ENCODE data around the gene CEACAM4. TPM values are rescaled to one million over a fixed set of nuclear protein-coding genes. Genes with fewer than 3 reads are reported as not detected.

CEACAM4 gene
- total and polyA plus RNA-seq, 9 of the 15 experiments (the other 6 are each of a cell fraction or from before 2014, with no cell fraction given), result not detected

DNA sequence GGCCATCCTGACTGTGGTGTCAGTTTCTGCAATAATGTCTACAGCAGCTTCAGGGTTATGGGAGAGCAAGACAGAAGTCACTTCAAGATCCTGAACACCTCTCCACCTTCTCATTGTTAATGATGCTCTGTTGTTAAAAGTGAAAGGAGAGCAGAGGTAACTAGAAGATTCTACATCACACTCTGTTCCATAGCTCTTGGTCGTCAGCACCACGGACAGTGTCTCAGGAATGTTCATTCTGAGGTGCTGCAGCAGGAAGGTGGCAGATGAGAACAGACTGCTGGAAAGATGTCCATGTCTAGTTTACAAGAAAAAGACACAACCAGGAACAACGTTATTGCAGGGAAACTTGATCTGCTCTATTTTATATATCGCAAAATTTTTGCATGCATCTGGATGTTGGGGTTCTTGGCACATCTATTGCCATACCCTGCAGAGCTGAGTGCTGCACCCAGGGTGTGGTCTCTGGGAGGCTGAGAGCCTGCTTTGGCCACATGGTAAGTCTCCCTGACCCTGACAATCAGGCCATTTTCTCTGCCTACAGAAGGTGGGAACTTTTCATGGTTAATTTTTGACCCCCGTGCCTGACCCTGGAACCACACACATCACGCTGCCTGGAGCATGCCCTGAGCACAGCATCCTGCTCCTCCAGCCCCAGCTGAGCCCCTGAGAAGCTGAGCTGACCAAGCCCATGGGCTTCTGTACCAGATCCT is 38.2 kb downstream of the CEACAM4 start (continued):
- TF ChIP-seq, protein P1, sequence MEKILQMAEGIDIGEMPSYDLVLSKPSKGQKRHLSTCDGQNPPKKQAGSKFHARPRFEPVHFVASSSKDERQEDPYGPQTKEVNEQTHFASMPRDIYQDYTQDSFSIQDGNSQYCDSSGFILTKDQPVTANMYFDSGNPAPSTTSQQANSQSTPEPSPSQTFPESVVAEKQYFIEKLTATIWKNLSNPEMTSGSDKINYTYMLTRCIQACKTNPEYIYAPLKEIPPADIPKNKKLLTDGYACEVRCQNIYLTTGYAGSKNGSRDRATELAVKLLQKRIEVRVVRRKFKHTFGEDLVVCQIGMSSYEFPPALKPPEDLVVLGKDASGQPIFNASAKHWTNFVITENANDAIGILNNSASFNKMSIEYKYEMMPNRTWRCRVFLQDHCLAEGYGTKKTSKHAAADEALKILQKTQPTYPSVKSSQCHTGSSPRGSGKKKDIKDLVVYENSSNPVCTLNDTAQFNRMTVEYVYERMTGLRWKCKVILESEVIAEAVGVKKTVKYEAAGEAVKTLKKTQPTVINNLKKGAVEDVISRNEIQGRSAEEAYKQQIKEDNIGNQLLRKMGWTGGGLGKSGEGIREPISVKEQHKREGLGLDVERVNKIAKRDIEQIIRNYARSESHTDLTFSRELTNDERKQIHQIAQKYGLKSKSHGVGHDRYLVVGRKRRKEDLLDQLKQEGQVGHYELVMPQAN (IDR thresholded peaks at IDR 0.05; ENCODE audit: borderline replicate concordance), result no peak
- TF ChIP-seq, protein P2, sequence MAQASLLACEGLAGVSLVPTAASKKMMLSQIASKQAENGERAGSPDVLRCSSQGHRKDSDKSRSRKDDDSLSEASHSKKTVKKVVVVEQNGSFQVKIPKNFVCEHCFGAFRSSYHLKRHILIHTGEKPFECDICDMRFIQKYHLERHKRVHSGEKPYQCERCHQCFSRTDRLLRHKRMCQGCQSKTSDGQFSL (CRISPR knock-in tag; IDR thresholded peaks at IDR 0.05), result no peak
- TF ChIP-seq, protein P2 (tag; IDR thresholded peaks at IDR 0.05), result no peak
- TF ChIP-seq PHB (CRISPR knock-in tag; IDR thresholded peaks at IDR 0.05) (no peak), ZNF699 (CRISPR knock-in tag; IDR thresholded peaks at IDR 0.05; ENCODE audit: insufficient replicate concordance) (no peak), HDAC2 (IDR thresholded peaks at IDR 0.05) (no peak), MIER1 (IDR thresholded peaks at IDR 0.05; ENCODE audit: low read depth) (peak; percentile 85), SAP30 (IDR thresholded peaks at IDR 0.05; ENCODE audit: borderline replicate concordance, insufficient read depth, low read depth, low read length, poor library complexity, severe bottlenecking) (no peak), MAFK (IDR thresholded peaks at IDR 0.05; ENCODE audit: low read length) (no peak), ZNF253 (CRISPR knock-in tag; conservative IDR thresholded peaks at IDR 0.05) (no peak), ZNF707 (CRISPR knock-in tag; conservative IDR thresholded peaks at IDR 0.05) (no peak), GTF2A2 (tag; IDR thresholded peaks at IDR 0.05) (no peak), PTTG1 (tag; IDR thresholded peaks at IDR 0.05; ENCODE audit: low read depth) (no peak), TGIF2 (CRISPR knock-in tag; IDR thresholded peaks at IDR 0.05) (no peak), RFX1 (IDR thresholded peaks at IDR 0.05) (no peak)
- TF ChIP-seq, protein P3, sequence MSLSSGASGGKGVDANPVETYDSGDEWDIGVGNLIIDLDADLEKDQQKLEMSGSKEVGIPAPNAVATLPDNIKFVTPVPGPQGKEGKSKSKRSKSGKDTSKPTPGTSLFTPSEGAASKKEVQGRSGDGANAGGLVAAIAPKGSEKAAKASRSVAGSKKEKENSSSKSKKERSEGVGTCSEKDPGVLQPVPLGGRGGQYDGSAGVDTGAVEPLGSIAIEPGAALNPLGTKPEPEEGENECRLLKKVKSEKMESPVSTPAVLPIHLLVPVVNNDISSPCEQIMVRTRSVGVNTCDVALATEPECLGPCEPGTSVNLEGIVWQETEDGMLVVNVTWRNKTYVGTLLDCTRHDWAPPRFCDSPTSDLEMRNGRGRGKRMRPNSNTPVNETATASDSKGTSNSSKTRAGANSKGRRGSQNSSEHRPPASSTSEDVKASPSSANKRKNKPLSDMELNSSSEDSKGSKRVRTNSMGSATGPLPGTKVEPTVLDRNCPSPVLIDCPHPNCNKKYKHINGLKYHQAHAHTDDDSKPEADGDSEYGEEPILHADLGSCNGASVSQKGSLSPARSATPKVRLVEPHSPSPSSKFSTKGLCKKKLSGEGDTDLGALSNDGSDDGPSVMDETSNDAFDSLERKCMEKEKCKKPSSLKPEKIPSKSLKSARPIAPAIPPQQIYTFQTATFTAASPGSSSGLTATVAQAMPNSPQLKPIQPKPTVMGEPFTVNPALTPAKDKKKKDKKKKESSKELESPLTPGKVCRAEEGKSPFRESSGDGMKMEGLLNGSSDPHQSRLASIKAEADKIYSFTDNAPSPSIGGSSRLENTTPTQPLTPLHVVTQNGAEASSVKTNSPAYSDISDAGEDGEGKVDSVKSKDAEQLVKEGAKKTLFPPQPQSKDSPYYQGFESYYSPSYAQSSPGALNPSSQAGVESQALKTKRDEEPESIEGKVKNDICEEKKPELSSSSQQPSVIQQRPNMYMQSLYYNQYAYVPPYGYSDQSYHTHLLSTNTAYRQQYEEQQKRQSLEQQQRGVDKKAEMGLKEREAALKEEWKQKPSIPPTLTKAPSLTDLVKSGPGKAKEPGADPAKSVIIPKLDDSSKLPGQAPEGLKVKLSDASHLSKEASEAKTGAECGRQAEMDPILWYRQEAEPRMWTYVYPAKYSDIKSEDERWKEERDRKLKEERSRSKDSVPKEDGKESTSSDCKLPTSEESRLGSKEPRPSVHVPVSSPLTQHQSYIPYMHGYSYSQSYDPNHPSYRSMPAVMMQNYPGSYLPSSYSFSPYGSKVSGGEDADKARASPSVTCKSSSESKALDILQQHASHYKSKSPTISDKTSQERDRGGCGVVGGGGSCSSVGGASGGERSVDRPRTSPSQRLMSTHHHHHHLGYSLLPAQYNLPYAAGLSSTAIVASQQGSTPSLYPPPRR (CRISPR knock-in tag; IDR thresholded peaks at IDR 0.05; ENCODE audit: borderline replicate concordance), result no peak
- TF ChIP-seq, protein P4, sequence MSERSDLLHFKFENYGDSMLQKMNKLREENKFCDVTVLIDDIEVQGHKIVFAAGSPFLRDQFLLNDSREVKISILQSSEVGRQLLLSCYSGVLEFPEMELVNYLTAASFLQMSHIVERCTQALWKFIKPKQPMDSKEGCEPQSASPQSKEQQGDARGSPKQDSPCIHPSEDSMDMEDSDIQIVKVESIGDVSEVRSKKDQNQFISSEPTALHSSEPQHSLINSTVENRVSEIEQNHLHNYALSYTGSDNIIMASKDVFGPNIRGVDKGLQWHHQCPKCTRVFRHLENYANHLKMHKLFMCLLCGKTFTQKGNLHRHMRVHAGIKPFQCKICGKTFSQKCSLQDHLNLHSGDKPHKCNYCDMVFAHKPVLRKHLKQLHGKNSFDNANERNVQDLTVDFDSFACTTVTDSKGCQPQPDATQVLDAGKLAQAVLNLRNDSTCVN (CRISPR knock-in tag; IDR thresholded peaks at IDR 0.05), result no peak
- TF ChIP-seq, protein P5, sequence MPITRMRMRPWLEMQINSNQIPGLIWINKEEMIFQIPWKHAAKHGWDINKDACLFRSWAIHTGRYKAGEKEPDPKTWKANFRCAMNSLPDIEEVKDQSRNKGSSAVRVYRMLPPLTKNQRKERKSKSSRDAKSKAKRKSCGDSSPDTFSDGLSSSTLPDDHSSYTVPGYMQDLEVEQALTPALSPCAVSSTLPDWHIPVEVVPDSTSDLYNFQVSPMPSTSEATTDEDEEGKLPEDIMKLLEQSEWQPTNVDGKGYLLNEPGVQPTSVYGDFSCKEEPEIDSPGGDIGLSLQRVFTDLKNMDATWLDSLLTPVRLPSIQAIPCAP (CRISPR knock-in tag; IDR thresholded peaks at IDR 0.05; ENCODE audit: borderline replicate concordance), result no peak
